ENCODE measurements around the gene GBF1.

GBF1 gene

DNA sequence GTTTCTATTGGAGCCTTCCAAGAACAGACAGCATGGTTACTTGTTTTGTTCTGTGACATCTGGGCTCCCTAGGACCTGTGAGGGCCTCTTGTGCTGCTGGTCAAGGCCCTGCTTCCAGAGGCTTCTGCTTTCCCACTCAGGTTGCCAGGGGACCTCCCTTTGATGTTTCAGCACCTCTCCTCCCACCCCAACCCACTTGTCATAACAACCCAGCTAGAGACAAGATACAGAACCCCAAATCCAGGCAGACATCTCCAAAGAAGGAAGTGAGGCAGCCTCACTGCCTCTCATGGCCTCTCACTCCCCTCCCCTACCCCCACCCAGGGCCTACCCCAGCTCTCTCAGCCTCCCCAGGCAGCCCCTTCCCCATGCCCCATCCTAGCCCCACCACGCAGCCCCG is 161.5 kb downstream of the GBF1 start:
- peaks cover 28% of the 10 kb centered on the region for H3K27me3 Mint-ChIP-seq (ENCODE audit: low read depth)
- peaks cover 4% of the 10 kb centered on the region for H3K36me3 Mint-ChIP-seq (ENCODE audit: low read depth)
- H3K4me3 Mint-ChIP-seq: no peak overlapping the region
- H3K9me3 Mint-ChIP-seq: no peaks in the 10 kb centered on the region
- DNase-seq (ENCODE audit: low spot score): no peak
- H3K27ac Mint-ChIP-seq: no peak overlapping the region
- peaks cover 22% of the 10 kb centered on the region for H3K4me1 Mint-ChIP-seq (ENCODE audit: low read depth)

- H3K27ac Mint-ChIP-seq: no peak overlapping the region
- DNase-seq (ENCODE audit: low spot score): no peak
- no peaks in the 10 kb centered on the region for H3K36me3 Mint-ChIP-seq (ENCODE audit: low read depth)
- H3K27me3 Mint-ChIP-seq (ENCODE audit: low read depth): peaks cover 28% of the 10 kb centered on the region
- H3K4me3 Mint-ChIP-seq: peak overlapping the region; percentile 70
- no peaks in the 10 kb centered on the region for H3K9me3 Mint-ChIP-seq
- H3K4me1 Mint-ChIP-seq (ENCODE audit: low read depth): peaks cover 22% of the 10 kb centered on the region
Observed at GRCh38 chr10:102407425-102408130, 162.2 kb downstream of the GBF1 start.

DNA sequence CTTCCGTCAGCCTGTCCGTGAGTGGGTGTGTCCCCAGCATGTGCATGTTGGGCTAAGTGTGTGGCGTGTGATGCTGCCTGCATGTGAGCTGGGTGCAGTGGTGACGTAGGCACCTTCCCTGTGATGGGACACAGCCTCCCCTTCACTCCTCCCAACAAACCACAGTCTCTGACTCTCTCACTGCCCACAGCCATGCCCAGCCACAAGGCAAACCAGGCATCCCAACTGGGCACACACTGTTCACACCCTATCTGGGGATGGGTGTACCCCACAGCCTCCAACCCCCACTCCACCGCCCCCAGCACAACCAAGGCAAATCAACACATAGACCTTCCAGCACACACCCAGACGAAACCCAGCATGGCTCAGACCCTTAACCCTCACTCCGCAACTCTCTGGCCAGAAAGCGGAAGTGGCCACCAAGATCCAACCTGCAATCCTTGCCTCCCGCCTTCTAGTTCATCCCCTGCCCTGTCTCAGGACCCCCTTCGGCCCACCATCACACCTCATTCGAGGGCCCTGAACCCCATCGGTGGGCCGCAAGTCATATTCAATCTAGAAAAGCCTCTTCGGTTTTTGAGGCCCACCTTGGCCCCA is 162.9 kb downstream of the GBF1 start:
- no peaks in the 10 kb centered on the region for H3K9me3 Mint-ChIP-seq
- peaks cover 27% of the 10 kb centered on the region for H3K4me1 Mint-ChIP-seq (ENCODE audit: low read depth)
- peak overlapping the region; percentile 70 for H3K4me3 Mint-ChIP-seq
- H3K27ac Mint-ChIP-seq: no peak overlapping the region
- no peak for DNase-seq (ENCODE audit: low spot score)
- no peaks in the 10 kb centered on the region for H3K36me3 Mint-ChIP-seq (ENCODE audit: low read depth)
- H3K27me3 Mint-ChIP-seq (ENCODE audit: low read depth): peaks cover 31% of the 10 kb centered on the region

- Mint-ChIP-seq H3K4me3 (peak overlapping the region; percentile 80), H3K27me3 (ENCODE audit: low read depth) (peaks cover 32% of the 10 kb centered on the region), H3K36me3 (ENCODE audit: low read depth) (no peaks in the 10 kb centered on the region), H3K4me1 (ENCODE audit: low read depth) (peaks cover 27% of the 10 kb centered on the region), H3K9me3 (no peaks in the 10 kb centered on the region), H3K27ac (peak overlapping the region; percentile 27)
- DNase-seq (ENCODE audit: low spot score): peak; percentile 85
Observed at GRCh38 chr10:102408728-102409603, 163.6 kb downstream of the GBF1 start.

DNA sequence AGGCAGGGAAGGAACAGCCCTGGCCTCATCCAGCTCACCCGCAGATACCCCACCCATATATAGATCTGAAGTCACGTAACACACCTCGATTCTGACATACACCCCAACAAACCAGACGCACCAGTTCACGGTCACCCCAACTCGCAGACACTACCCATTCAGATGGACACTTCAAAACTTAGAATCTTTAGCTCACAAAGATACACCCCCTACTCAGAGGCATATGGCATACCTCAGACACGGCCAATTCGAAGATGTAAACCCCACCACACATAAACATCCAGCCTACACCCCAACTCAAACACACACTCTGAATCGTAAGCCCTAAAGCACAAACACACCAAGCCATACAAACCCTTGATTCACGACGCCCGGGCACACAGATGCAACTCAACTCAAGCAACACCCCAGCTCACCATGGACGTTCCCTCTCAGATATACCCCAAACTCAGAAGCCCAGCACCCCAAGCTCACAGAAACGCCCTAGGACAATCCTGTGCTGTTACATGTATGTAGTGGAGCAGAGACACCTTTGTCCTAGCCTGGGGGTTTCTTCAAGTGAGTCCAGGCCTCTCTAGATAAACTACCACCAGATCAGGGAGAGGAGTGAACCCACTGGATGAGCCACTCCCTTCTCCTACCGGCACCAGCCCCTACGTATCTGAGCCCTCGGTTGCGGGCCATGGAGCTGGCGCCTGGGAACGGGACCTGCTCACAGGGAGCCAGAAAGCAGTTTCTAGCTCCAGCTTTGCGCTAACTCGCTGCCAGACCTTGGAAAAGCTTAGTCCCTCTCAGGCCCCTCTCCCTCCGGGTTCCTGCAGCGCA is 164.5 kb downstream of the GBF1 start:
- Mint-ChIP-seq H3K27me3 (ENCODE audit: low read depth) (peaks cover 32% of the 10 kb centered on the region), H3K4me3 (peak overlapping the region; percentile 80), H3K27ac (peak overlapping the region; percentile 27), H3K9me3 (no peaks in the 10 kb centered on the region), H3K4me1 (ENCODE audit: low read depth) (peaks cover 27% of the 10 kb centered on the region), H3K36me3 (ENCODE audit: low read depth) (no peaks in the 10 kb centered on the region)
- no peak for DNase-seq (ENCODE audit: low spot score)

GRCh38 chr10:102410429-102411073 is 165.2 kb downstream of the GBF1 start:
- Mint-ChIP-seq H3K4me1 (ENCODE audit: low read depth) (peaks cover 27% of the 10 kb centered on the region), H3K27ac (peak overlapping the region; percentile 0)

GRCh38 chr10:102411341-102412255 is 166.3 kb downstream of the GBF1 start:
- Mint-ChIP-seq H3K27me3 (ENCODE audit: low read depth) (peaks cover 36% of the 10 kb centered on the region), H3K4me1 (ENCODE audit: low read depth) (peaks cover 27% of the 10 kb centered on the region)

More at GRCh38 chr10:102410429-102411073, 165.2 kb downstream of the GBF1 start:
- DNase-seq (ENCODE audit: low spot score): peak; percentile 72
- H3K27me3 Mint-ChIP-seq (ENCODE audit: low read depth): peaks cover 32% of the 10 kb centered on the region
- no peaks in the 10 kb centered on the region for H3K9me3 Mint-ChIP-seq
- H3K4me3 Mint-ChIP-seq: peak overlapping the region; percentile 80
- no peaks in the 10 kb centered on the region for H3K36me3 Mint-ChIP-seq (ENCODE audit: low read depth)

DNA sequence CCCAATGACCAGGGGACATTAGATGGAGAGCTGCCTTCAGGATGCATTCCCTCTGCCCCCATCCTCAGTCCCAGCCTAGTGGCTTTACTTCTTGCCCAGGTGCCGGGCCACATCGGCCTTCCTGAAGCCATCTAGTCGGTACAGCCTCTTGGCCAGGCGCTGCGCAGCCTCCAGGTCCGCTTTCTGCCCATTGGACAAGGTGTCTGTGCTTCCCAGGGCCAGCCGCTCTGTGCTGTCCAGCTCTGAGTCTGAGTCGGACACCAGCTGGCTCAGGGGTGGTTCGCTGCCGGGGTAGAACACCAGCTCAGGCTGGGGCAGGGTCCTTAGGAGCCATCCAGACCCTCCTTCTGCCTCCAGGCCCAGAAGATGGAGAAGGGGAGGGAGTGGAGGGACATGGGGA is 167.0 kb downstream of the GBF1 start:
- Mint-ChIP-seq H3K4me3 (no peak overlapping the region), H3K27me3 (ENCODE audit: low read depth) (peaks cover 39% of the 10 kb centered on the region), H3K27ac (no peak overlapping the region), H3K4me1 (ENCODE audit: low read depth) (peaks cover 27% of the 10 kb centered on the region), H3K36me3 (ENCODE audit: low read depth) (no peaks in the 10 kb centered on the region), H3K9me3 (no peaks in the 10 kb centered on the region)
- no peak for DNase-seq (ENCODE audit: low spot score)

More at GRCh38 chr10:102411341-102412255, 166.3 kb downstream of the GBF1 start:
- no peaks in the 10 kb centered on the region for H3K36me3 Mint-ChIP-seq (ENCODE audit: low read depth)
- DNase-seq (ENCODE audit: low spot score): no peak
- no peaks in the 10 kb centered on the region for H3K9me3 Mint-ChIP-seq
- peak overlapping the region; percentile 0 for H3K27ac Mint-ChIP-seq
- peak overlapping the region; percentile 57 for H3K4me3 Mint-ChIP-seq

- H3K36me3 Mint-ChIP-seq (ENCODE audit: low read depth): no peaks in the 10 kb centered on the region
- H3K9me3 Mint-ChIP-seq: no peaks in the 10 kb centered on the region
- H3K27ac Mint-ChIP-seq: no peak overlapping the region
- H3K27me3 Mint-ChIP-seq (ENCODE audit: low read depth): peaks cover 42% of the 10 kb centered on the region
- DNase-seq (ENCODE audit: low spot score): no peak
- peaks cover 25% of the 10 kb centered on the region for H3K4me1 Mint-ChIP-seq (ENCODE audit: low read depth)
- H3K4me3 Mint-ChIP-seq: no peak overlapping the region
Observed at GRCh38 chr10:102413053-102413705, 167.8 kb downstream of the GBF1 start.

- Mint-ChIP-seq H3K4me3 (no peak overlapping the region), H3K27ac (no peak overlapping the region), H3K4me1 (ENCODE audit: low read depth) (peaks cover 23% of the 10 kb centered on the region), H3K27me3 (ENCODE audit: low read depth) (peaks cover 46% of the 10 kb centered on the region), H3K9me3 (no peaks in the 10 kb centered on the region), H3K36me3 (ENCODE audit: low read depth) (no peaks in the 10 kb centered on the region)
- DNase-seq (ENCODE audit: low spot score): no peak
Observed at GRCh38 chr10:102413806-102414561, 168.7 kb downstream of the GBF1 start.

- peaks cover 22% of the 10 kb centered on the region for H3K4me1 Mint-ChIP-seq (ENCODE audit: low read depth)
- DNase-seq (ENCODE audit: low spot score): no peak
- H3K27me3 Mint-ChIP-seq (ENCODE audit: low read depth): peaks cover 44% of the 10 kb centered on the region
- no peaks in the 10 kb centered on the region for H3K36me3 Mint-ChIP-seq (ENCODE audit: low read depth)
- H3K9me3 Mint-ChIP-seq: no peaks in the 10 kb centered on the region
- no peak overlapping the region for H3K27ac Mint-ChIP-seq
- H3K4me3 Mint-ChIP-seq: no peak overlapping the region
Observed at GRCh38 chr10:102414749-102415148, 169.4 kb downstream of the GBF1 start.

All from T-helper 2 cell treated with Interferon-gamma antibody and Interleukin-4, amounts not matched to agents 5 μg/mL and 100 μg/mL, for 36 hours (primary cell).